Measurements from ENCODE around the gene CARMIL1. TPM values are rescaled to one million over a fixed set of nuclear protein-coding genes. Genes with fewer than 3 reads are reported as not detected.

The CARMIL1 gene
- total RNA-seq, 2 donors from 2014 or later, result 28.7 to 31.6 TPM

DNA sequence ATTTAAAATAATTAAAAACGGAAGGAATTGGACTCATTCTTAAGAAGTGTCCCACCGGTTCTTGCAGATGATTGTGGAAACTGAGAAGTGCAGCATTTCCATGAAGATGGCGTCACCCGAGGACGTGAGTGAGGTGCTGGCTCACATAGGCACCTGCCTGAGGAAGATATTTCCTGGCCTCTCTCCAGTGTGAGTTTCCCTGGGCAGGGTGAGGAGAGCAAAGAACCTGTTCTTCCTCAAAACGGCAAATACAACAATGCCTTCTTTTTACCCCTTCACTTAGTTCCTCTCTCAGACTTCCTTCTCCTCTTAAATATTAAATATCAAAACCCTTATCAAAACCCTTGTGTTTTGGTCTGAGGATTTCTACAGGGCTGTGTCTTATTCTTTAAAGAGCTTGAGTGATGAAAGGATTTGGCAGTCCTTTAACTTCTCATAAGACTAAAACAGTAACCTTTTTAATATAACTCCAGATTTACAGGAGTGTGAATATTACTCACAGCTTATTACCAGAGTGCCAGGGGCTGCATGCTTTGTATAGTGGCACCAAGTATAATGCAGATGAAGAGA, 156.3 kb downstream of the CARMIL1 start:
- peaks cover 10% of the 10 kb centered on the region for H3K36me3 ChIP-seq (ENCODE audit: control insufficient read depth, insufficient read depth, low read length)
- Mint-ChIP-seq H3K36me3 (ENCODE audit: low read depth) (no peaks in the 10 kb centered on the region), H3K4me3 (no peak overlapping the region), H3K27ac (no peak overlapping the region), H3K4me1 (peaks cover 4% of the 10 kb centered on the region), H3K27me3 (ENCODE audit: insufficient read depth) (no peaks in the 10 kb centered on the region), H3K9me3 (no peaks in the 10 kb centered on the region)
- WGBS, 2 experiments (ENCODE audit: insufficient coverage in 1 of 2, insufficient read length in 1 of 2), result 93 to 98% methylated on average over 5 to 6 of the region's 6 CpGs
- no peaks in the 10 kb centered on the region for H3K4me1 ChIP-seq (ENCODE audit: control insufficient read depth, insufficient read depth, low read length)
- H3K27ac ChIP-seq (ENCODE audit: low read depth, low read length), result no peak overlapping the region
- TF ChIP-seq, protein P1, sequence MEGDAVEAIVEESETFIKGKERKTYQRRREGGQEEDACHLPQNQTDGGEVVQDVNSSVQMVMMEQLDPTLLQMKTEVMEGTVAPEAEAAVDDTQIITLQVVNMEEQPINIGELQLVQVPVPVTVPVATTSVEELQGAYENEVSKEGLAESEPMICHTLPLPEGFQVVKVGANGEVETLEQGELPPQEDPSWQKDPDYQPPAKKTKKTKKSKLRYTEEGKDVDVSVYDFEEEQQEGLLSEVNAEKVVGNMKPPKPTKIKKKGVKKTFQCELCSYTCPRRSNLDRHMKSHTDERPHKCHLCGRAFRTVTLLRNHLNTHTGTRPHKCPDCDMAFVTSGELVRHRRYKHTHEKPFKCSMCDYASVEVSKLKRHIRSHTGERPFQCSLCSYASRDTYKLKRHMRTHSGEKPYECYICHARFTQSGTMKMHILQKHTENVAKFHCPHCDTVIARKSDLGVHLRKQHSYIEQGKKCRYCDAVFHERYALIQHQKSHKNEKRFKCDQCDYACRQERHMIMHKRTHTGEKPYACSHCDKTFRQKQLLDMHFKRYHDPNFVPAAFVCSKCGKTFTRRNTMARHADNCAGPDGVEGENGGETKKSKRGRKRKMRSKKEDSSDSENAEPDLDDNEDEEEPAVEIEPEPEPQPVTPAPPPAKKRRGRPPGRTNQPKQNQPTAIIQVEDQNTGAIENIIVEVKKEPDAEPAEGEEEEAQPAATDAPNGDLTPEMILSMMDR (conservative IDR thresholded peaks at IDR 0.05), result no peak
- no peak for DNase-seq
- no peaks in the 10 kb centered on the region for H3K9me3 ChIP-seq (ENCODE audit: control insufficient read depth, low read length)
- no peak overlapping the region for H3K9ac ChIP-seq (ENCODE audit: extremely low read depth, low read length, poor library complexity, severe bottlenecking)
- H3K4me3 ChIP-seq (ENCODE audit: low read length), result no peak overlapping the region
- H3K27me3 ChIP-seq (ENCODE audit: control insufficient read depth, insufficient read depth, low read length, poor library complexity, severe bottlenecking), result no peaks in the 10 kb centered on the region

DNA sequence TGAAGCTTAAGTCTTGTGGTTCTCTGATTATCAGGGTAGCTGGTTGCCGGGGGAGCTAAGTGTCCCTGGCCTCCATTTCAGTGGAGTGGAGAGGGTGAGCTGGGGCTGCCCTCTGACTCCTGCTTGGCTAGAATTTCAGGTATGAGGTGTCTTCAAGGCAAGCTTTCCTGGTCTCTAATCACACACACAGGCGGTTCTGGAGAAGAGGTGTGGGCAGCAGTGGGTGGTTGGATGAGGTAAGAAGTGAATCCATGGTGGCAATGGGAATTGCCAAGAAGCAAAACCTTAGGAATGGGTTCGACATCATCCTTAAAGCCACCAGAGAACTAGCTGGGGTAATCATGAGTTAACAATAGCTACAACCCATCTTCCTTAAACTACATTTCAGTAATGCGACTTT, 157.6 kb downstream of the CARMIL1 start:
- no peak overlapping the region for H3K9ac ChIP-seq (ENCODE audit: extremely low read depth, low read length, poor library complexity, severe bottlenecking)
- H3K27ac ChIP-seq (ENCODE audit: low read depth, low read length), result no peak overlapping the region
- no peaks in the 10 kb centered on the region for H3K4me1 ChIP-seq (ENCODE audit: control insufficient read depth, insufficient read depth, low read length)
- WGBS, 2 experiments (ENCODE audit: insufficient coverage in 1 of 2, insufficient read length in 1 of 2), result 92 to 100% methylated on average over 1 to 4 of the region's 4 CpGs
- Mint-ChIP-seq H3K9me3 (no peaks in the 10 kb centered on the region), H3K36me3 (ENCODE audit: low read depth) (no peaks in the 10 kb centered on the region), H3K27ac (no peak overlapping the region), H3K27me3 (ENCODE audit: insufficient read depth) (no peaks in the 10 kb centered on the region), H3K4me3 (no peak overlapping the region), H3K4me1 (peaks cover 4% of the 10 kb centered on the region)
- no peak for DNase-seq
- TF ChIP-seq, protein P1 (conservative IDR thresholded peaks at IDR 0.05), result no peak
- no peaks in the 10 kb centered on the region for H3K27me3 ChIP-seq (ENCODE audit: control insufficient read depth, insufficient read depth, low read length, poor library complexity, severe bottlenecking)
- peaks cover 10% of the 10 kb centered on the region for H3K36me3 ChIP-seq (ENCODE audit: control insufficient read depth, insufficient read depth, low read length)
- H3K4me3 ChIP-seq (ENCODE audit: low read length), result no peak overlapping the region
- no peaks in the 10 kb centered on the region for H3K9me3 ChIP-seq (ENCODE audit: control insufficient read depth, low read length)

DNA sequence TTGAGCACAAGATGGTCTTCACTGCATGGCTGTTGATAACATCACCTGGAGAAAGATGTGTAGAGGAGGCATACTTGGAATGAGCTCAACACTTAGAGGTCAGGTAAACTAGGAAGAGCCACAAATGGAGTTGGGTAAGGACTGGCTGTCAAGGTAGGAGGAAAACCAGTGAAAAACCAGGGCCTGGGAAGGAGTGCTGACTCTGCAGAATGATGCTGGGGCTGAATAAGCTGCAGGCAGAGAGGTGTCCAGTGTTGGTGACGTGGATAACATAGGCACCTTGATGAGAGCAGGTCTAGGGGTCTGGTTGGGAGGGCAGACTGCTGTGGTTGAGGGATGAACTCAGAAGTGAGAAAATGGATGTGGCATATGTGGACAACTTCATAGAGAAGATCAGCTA, 160.2 kb downstream of the CARMIL1 start:
- Mint-ChIP-seq H3K4me1 (peaks cover 2% of the 10 kb centered on the region), H3K27me3 (ENCODE audit: insufficient read depth) (no peaks in the 10 kb centered on the region), H3K27ac (no peak overlapping the region), H3K9me3 (peaks cover 3% of the 10 kb centered on the region), H3K36me3 (ENCODE audit: low read depth) (peaks cover 4% of the 10 kb centered on the region), H3K4me3 (no peak overlapping the region)
- H3K36me3 ChIP-seq (ENCODE audit: control insufficient read depth, insufficient read depth, low read length), result peaks cover 10% of the 10 kb centered on the region
- no peak overlapping the region for H3K4me3 ChIP-seq (ENCODE audit: low read length)
- no peaks in the 10 kb centered on the region for H3K9me3 ChIP-seq (ENCODE audit: control insufficient read depth, low read length)
- no peak overlapping the region for H3K27ac ChIP-seq (ENCODE audit: low read depth, low read length)
- TF ChIP-seq, protein P1 (conservative IDR thresholded peaks at IDR 0.05), result no peak
- H3K27me3 ChIP-seq (ENCODE audit: control insufficient read depth, insufficient read depth, low read length, poor library complexity, severe bottlenecking), result no peaks in the 10 kb centered on the region
- DNase-seq, result no peak
- no peaks in the 10 kb centered on the region for H3K4me1 ChIP-seq (ENCODE audit: control insufficient read depth, insufficient read depth, low read length)
- 88 to 96% methylated on average over 1 of the region's 1 CpG for WGBS, 2 experiments (ENCODE audit: insufficient coverage in 1 of 2, insufficient read length in 1 of 2)
- no peak overlapping the region for H3K9ac ChIP-seq (ENCODE audit: extremely low read depth, low read length, poor library complexity, severe bottlenecking)

Measured in endodermal cell (in vitro differentiated cells).